Measurements from ENCODE around the gene CHMP4A. TPM values are rescaled to one million over a fixed set of nuclear protein-coding genes. Genes with fewer than 3 reads are reported as not detected.
A peak's percentile ranks its signal among the peaks of the same experiment; 100 is the strongest.
"Not testable (repeated sequence)": the region's sequence is repeated elsewhere in the genome, so short reads cannot be mapped to it uniquely, and the experiment has no call there.

CHMP4A gene
- total RNA-seq, 1 experiment from 2014 or later: 60.1 TPM

- DNase-seq (ENCODE audit: low read depth): no peak
Measured at GRCh38 chr14:24226473-24226872, 13.2 kb upstream of the CHMP4A start.

- DNase-seq (ENCODE audit: low read depth): peak; percentile 83
Measured at GRCh38 chr14:24224618-24225071, 11.4 kb upstream of the CHMP4A start.

- DNase-seq (ENCODE audit: low read depth): not testable (repeated sequence)
Measured at GRCh38 chr14:24222987-24223386, 9.7 kb upstream of the CHMP4A start.

- DNase-seq (ENCODE audit: low read depth): no peak
Measured at GRCh38 chr14:24219521-24219920, 6.2 kb upstream of the CHMP4A start.

GRCh38 chr14:24219080-24219479 lies 5.8 kb upstream of the CHMP4A start:
- DNase-seq (ENCODE audit: low read depth): no peak

- not testable (repeated sequence) for DNase-seq (ENCODE audit: low read depth)
Measured at GRCh38 chr14:24216876-24217275, 3.6 kb upstream of the CHMP4A start.

GRCh38 chr14:24216345-24216699 lies 3.0 kb upstream of the CHMP4A start:
- DNase-seq (ENCODE audit: low read depth): no peak

GRCh38 chr14:24215495-24216344 lies 2.4 kb upstream of the CHMP4A start, which contains the start of gene MDP1:
TSS of gene MDP1 (minus strand) at chr14:24216066. CDS start at chr14:24215955, 111 bp downstream.
- peak; percentile 89 for DNase-seq (ENCODE audit: low read depth)

GRCh38 chr14:24213866-24214662 lies 776 bp upstream of the CHMP4A start:
- DNase-seq (ENCODE audit: low read depth): no peak

- DNase-seq (ENCODE audit: low read depth): no peak
Measured at GRCh38 chr14:24211311-24211710, 2.0 kb downstream of the CHMP4A start.

GRCh38 chr14:24207625-24208024 lies 5.7 kb downstream of the CHMP4A start:
- DNase-seq (ENCODE audit: low read depth): no peak

- DNase-seq (ENCODE audit: low read depth): no peak
Measured at GRCh38 chr14:24207104-24207551, 6.2 kb downstream of the CHMP4A start.

GRCh38 chr14:24206260-24207103 lies 6.8 kb downstream of the CHMP4A start:
- no peak for DNase-seq (ENCODE audit: low read depth)

- DNase-seq (ENCODE audit: low read depth): no peak
Measured at GRCh38 chr14:24204163-24205146, 8.8 kb downstream of the CHMP4A start.

GRCh38 chr14:24203249-24203886 lies 9.9 kb downstream of the CHMP4A start:
- not testable (repeated sequence) for DNase-seq (ENCODE audit: low read depth)

- DNase-seq (ENCODE audit: low read depth): not testable (repeated sequence)
Measured at GRCh38 chr14:24202538-24202937, 10.8 kb downstream of the CHMP4A start.

GRCh38 chr14:24198814-24199524 lies 14.3 kb downstream of the CHMP4A start:
- no peak for DNase-seq (ENCODE audit: low read depth)

- no peak for DNase-seq (ENCODE audit: low read depth)
Measured at GRCh38 chr14:24197056-24197450, 16.2 kb downstream of the CHMP4A start.

Measured in Daoy (cell line).